Measurements from ENCODE around the gene CAND1.

GRCh38 chr12:67275380-67275913, 6.3 kb downstream of the CAND1 start:
- TF ChIP-seq CTCF (IDR thresholded peaks at IDR 0.05): no peak
- no peak for TF ChIP-seq EZH2 (IDR thresholded peaks at IDR 0.05; ENCODE audit: borderline replicate concordance, insufficient read depth, low read depth, low read length, poor library complexity, severe bottlenecking)
